Measurements from ENCODE around the gene AFAP1L1.

Gene AFAP1L1

GRCh38 chr5:149382517-149383220 lies 111.0 kb downstream of the AFAP1L1 start:
- in situ Hi-C loops (cut with HindIII; ENCODE audit: low pct_ligation_motif_present, low sequenced_read_pairs) = no loop called here
- no peak overlapping the region for H3K4me3 ChIP-seq (ENCODE audit: low read depth, low read length)
- no peak for DNase-seq
- no peaks in the 10 kb centered on the region for H3K27me3 ChIP-seq (replicated peaks)
- no peak overlapping the region for H3K27ac ChIP-seq
- no peak for TF ChIP-seq CTCF (IDR thresholded peaks at IDR 0.05; ENCODE audit: low read depth, low read length, missing control alignments)
- no peaks in the 10 kb centered on the region for H3K36me3 ChIP-seq (replicated peaks)

GRCh38 chr5:149383399-149383798 lies 111.7 kb downstream of the AFAP1L1 start:
- in situ Hi-C loops (cut with HindIII; ENCODE audit: low pct_ligation_motif_present, low sequenced_read_pairs) = no loop called here
- Histone ChIP-seq H3K36me3 (replicated peaks) (no peaks in the 10 kb centered on the region), H3K4me3 (ENCODE audit: low read depth, low read length) (no peak overlapping the region), H3K27me3 (replicated peaks) (no peaks in the 10 kb centered on the region), H3K27ac (no peak overlapping the region)
- no peak for DNase-seq
- TF ChIP-seq CTCF (IDR thresholded peaks at IDR 0.05; ENCODE audit: low read depth, low read length, missing control alignments) = no peak

- Histone ChIP-seq H3K27ac (no peak overlapping the region), H3K27me3 (replicated peaks) (no peaks in the 10 kb centered on the region), H3K36me3 (replicated peaks) (no peaks in the 10 kb centered on the region), H3K4me3 (ENCODE audit: low read depth, low read length) (no peak overlapping the region)
- no peak for DNase-seq
- in situ Hi-C loops (cut with HindIII; ENCODE audit: low pct_ligation_motif_present, low sequenced_read_pairs) = no loop called here
- TF ChIP-seq CTCF (IDR thresholded peaks at IDR 0.05; ENCODE audit: low read depth, low read length, missing control alignments) = no peak
Measured at GRCh38 chr5:149386166-149386565, 114.5 kb downstream of the AFAP1L1 start.

GRCh38 chr5:149387081-149387631 lies 115.5 kb downstream of the AFAP1L1 start:
- no peak for TF ChIP-seq CTCF (IDR thresholded peaks at IDR 0.05; ENCODE audit: low read depth, low read length, missing control alignments)
- Histone ChIP-seq H3K27me3 (replicated peaks) (no peaks in the 10 kb centered on the region), H3K36me3 (replicated peaks) (no peaks in the 10 kb centered on the region), H3K4me3 (ENCODE audit: low read depth, low read length) (no peak overlapping the region), H3K27ac (peak overlapping the region; percentile 24)
- DNase-seq = no peak
- in situ Hi-C loops (cut with HindIII; ENCODE audit: low pct_ligation_motif_present, low sequenced_read_pairs) = no loop called here

- H3K36me3 ChIP-seq (replicated peaks) = no peaks in the 10 kb centered on the region
- H3K27ac ChIP-seq = peak overlapping the region; percentile 31
- peak; percentile 54 for DNase-seq
- no peaks in the 10 kb centered on the region for H3K27me3 ChIP-seq (replicated peaks)
- no peak overlapping the region for H3K4me3 ChIP-seq (ENCODE audit: low read depth, low read length)
- no peak for TF ChIP-seq CTCF (IDR thresholded peaks at IDR 0.05; ENCODE audit: low read depth, low read length, missing control alignments)
- in situ Hi-C loops (cut with HindIII; ENCODE audit: low pct_ligation_motif_present, low sequenced_read_pairs) = no loop called here
Measured at GRCh38 chr5:149387982-149388381, 116.3 kb downstream of the AFAP1L1 start.
